ENCODE data around the gene SLC12A7.
"Not testable (repeated sequence)": the region's sequence is repeated elsewhere in the genome, so short reads cannot be mapped to it uniquely, and the experiment has no call there.

The SLC12A7 gene

DNA sequence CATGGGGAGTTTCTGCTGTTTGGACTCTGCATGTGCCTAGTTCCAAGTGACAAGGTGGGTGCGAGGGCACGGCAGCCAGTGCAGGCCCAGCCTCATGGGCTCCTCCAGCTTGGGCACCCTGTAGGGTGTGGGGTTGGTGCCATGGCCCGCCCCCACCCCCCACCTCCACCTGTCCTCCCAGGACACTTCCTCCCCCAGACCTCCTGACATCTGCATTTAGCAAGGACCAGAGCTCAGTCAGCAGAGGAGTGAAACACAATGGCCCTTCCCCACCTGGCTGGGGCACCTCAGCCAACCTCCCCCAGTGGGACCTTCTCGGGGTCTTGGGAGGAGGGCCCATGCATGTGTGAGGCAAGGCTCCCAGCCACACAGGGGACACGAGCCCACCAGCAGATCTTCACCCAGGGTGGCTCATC lies 105.2 kb downstream of the SLC12A7 start:
- DNase-seq (ENCODE audit: low spot score): no peak

DNA sequence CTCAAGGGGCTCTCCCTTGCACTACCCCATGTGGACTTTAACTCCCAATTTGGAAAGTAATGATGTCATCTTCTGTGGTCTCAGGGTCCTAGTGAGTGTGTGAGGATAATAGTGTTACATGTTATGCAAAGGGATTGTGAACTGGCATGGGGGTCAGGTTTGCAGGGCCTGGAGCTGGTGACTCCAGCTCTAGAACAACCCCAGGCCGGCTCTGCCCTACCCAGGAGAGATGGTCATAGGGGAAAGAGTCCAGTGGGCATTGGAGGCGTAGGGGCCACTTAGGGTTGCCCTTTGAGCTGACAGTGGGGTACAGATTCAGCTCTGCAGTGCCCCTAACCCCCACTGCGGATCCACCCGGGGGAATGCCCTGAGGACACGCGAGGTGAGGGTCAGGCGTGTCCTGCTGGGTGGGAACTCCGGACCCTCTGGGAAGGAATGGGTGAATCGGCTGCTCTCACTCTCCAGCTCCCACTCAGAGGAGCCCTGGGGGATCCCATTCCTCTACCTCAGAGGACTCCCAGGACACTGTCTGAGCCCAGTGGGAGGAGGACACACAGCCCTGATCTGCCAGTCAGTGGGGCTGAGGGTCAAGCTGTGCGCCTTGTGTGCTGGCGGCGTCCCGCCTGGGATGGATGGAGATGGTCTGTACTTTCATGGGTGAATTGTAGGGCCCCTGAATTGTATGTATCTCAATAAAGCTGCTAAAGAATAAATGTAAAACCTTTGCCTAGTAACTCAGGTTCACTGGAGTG lies 105.8 kb downstream of the SLC12A7 start:
- DNase-seq (ENCODE audit: low spot score): no peak

DNA sequence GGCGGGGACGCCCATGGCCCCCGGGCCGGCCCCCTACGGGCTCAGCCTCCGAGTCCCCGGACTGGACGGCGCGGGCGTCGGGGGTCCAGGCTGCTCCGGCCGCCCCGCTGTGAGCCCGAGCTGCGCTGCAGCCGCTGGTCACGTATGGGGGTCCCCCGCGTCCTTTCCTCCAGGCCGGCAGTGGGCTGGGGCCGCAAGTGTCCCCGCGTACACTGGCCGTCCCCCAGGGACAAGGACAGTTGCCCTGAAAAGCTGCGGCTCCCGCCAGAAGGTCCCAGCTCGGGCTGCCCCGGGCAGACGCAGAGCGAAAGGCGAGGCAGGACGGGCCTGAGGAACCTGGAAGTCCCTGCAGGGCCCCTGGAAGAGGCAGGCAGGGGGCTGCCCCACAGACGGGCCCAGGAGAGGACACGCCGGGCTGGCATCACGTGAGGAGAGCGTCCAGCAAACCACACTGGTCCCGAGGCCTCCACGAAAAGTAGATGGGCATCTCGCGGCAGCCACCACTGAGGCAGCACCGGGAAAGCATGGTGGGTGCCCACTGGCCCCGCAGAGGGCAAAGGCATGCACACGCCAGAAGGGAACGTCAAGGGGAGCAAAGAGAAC lies 106.5 kb downstream of the SLC12A7 start:
- no peak for DNase-seq (ENCODE audit: low spot score)

DNA sequence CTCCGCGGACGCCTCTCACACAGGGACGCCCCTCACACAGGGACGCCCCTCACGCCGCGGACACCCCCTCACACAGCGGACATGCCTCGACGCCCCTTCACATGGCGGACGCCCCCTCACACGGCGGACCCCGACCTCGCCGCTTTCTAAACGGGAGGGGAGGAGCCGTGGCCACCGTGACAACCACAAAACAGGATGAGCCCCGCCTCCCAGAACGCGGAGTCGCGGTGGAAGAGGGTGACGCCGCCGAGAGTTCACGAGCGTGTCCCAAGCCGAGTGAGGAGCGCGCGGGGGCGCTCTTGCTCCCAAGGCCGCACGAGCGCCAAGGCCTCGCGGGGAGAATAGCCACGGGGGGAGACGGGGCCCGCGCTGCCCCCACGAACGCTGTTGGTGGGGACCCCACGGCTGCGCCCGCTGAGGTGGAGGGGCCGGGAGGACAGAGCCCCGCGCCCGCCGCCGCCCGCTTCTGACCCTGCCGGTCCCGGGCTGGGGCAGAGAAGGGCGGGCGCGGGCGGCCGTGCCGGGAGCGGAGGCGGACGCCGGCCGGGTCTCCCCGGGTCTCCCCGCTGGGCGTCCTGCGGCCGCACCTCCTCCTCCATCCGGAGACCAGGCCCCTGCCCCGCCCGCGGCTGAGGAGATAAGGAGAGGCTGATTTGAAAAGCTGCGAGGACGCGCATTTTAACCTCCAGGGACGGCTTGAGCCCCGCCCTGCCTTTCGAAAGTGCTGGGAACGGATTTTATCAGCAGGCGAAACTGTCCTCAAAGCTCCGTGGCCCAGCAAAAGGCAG lies 107.2 kb downstream of the SLC12A7 start:
- no peak for DNase-seq (ENCODE audit: low spot score)

DNA sequence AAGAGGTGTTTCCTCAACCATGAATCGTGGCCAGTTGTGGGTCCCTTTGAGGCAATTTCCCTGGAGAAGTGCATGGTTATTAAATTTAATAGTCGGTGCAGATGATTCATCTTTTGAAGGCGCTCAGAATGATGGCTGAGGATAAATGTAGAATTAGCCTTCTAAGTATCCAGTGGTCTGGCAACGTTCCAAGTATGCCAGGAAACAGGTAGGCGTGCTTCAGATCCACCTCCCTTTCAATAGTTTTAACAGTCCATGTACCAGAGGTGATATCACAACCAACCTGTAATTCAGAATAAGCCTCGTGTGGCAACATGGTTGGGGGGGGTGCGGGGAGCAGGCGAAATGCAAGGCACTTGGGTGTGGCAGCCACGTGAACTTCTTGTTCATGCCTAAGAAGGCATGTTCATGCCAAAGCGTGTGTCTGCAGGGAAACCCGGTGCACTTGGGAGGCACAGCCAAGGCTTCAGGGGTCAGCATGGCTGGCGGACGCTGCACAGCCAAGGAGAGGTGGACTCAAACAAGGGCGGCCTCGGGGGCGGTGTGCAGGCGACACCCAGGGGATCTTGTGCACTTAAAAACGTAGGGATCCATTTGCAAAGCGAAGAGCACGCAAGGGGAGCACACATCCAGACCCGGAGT lies 108.4 kb downstream of the SLC12A7 start:
- DNase-seq (ENCODE audit: low spot score): no peak

DNA sequence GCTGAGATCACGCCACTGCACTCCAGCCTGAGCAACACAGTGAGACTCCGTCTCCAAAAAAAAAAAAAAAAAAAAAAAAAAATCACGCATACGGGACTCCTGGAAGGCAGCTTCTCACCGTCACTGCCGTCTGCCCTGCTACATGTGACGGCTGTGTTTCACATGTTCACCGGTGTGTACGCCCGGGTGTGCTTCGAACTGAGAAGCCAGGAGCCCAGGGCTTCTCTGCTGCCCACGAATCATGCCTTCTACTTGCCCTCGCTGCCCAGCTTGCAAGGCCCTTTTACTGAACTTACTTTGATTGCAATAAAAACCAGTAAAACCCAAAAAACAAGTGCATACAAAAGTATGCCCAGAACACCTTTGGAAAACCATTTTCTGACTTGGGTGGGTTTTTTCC lies 109.0 kb downstream of the SLC12A7 start:
- DNase-seq (ENCODE audit: low spot score): no peak

DNA sequence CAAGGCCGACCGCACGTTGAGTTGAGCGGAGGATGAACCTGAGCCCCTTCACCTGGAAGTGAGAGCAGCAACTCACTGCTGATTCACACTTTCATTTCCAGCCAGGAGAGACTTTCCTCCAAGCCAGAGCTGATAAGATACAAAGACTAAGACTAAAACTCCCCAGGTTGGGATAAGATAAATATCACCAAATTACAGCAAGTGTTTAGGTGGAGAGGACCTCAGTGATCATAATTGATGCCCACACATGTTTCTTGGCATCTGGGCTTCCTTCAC lies 109.7 kb downstream of the SLC12A7 start:
- DNase-seq (ENCODE audit: low spot score): no peak

DNA sequence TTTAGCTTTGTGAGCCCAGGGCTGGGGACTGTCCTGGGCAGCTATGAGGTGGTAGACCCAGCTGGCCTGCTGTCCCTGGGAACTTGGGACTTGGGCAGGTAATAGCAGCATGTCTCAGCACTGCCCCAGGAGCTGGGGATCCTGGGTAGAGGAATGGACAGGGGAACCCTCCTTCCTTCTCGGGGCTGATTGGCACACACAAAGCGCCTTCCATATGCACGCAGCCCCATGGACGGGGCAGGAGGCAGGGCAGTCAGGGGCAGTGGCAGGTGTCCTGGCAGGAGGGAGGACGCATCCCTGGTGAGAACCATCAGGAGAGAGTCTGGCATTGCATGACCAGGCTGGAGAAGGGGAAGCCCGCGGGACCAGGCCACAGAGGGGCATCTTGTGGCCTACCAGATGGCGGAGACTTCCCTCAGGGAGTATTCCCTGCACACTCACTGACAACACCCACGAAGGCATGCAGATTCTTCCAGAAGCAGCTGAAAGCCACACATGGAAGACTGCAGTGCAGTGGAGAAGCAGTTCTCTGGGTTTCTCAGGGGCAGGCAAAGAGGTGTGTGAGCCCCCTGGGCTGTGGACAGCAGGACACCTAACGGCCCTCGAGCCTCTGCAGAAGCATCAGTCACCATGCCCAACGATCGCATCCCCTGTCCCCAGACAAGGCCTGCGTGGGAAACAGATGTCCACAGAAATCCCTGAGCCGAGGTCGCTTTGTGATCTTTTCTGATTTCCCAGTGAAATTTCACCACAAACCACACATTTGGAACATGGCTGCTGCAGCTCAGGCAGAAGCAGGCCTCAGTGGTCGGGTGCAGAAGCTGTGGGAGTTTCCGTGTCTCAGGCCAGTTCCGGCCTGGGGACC lies 110.2 kb downstream of the SLC12A7 start:
- no peak for DNase-seq (ENCODE audit: low spot score)

DNA sequence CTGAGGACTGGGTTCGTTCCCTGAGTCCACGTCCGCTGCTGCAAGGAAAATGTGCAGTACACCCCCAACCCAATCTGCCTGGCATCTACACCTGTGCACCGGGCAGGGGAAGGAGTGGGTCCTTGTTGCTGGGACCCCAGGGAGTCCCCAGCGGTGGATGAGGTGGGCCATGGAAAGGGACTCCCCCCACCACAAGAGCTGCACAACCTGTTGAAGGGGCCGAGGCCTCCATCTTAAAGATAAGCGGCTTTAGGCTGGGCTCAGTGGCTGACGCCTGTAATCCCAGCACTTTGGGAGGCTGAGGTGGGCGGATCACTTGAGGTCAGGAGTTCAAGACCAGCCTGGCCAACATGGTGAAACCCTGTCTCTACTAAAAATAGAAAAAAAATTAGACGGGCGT lies 111.0 kb downstream of the SLC12A7 start:
- not testable (repeated sequence) for DNase-seq (ENCODE audit: low spot score)

Data from AG08395 (cell line).